Neural cell (in vitro differentiated cells): Measurements from ENCODE around the gene LIMK1. TPM values are rescaled to one million over a fixed set of nuclear protein-coding genes. Genes with fewer than 3 reads are reported as not detected.

Experiments used
- H2AFZ ChIP-seq: fragments of 200-600, 300-800 bp; sonication (generic), shearing (Covaris generic); 2 replicates; pipeline ENCODE4 v1.6.0; 2014; ENCODE audit warnings: low read depth, mild to moderate bottlenecking, antibody characterized with exemption, low read length, moderate library complexity
- H3F3A ChIP-seq: fragments of 200-600 bp; shearing (Covaris generic); 2 replicates; pipeline ENCODE4 v1.6.1; 2016; ENCODE audit warnings: mild to moderate bottlenecking, moderate library complexity, mixed read lengths, antibody characterized with exemption, low read length; ENCODE audit not compliant: insufficient read depth, poor library complexity, severe bottlenecking
- H3K27ac ChIP-seq: fragments of 200-600, 300-800 bp; sonication (generic), shearing (Covaris generic); 2 replicates; pipeline ENCODE4 v1.5.1; 2014; ENCODE audit warnings: mild to moderate bottlenecking, low read length, moderate library complexity
- H3K27me3 ChIP-seq: fragments of 300-800, 200-600 bp; sonication (generic), shearing (Covaris generic); 2 replicates; pipeline ENCODE4 v1.6.0; 2014; ENCODE audit warnings: mild to moderate bottlenecking, low read depth, low read length, moderate library complexity; ENCODE audit not compliant: insufficient read depth
- H3K36me3 ChIP-seq: fragments of 300-800, 200-600 bp; sonication (generic), shearing (Covaris generic); 2 replicates; pipeline ENCODE4 v1.5.1; 2014; ENCODE audit warnings: mild to moderate bottlenecking, antibody characterized with exemption, low read length, moderate library complexity; ENCODE audit not compliant: insufficient read depth
- H3K4me2 ChIP-seq: fragments of 300-800, 200-600 bp; sonication (generic), shearing (Covaris generic); 2 replicates; pipeline ENCODE4 v1.6.0; 2014; ENCODE audit warnings: mild to moderate bottlenecking, low read length
- H3K4me3 ChIP-seq: fragments of 300-800, 200-600 bp; sonication (generic), shearing (Covaris generic); 2 replicates; pipeline ENCODE4 v1.5.1; 2014; ENCODE audit warnings: mild to moderate bottlenecking, low read length, moderate library complexity
- H3K79me2 ChIP-seq: fragments of 200-600 bp; shearing (Covaris generic); replicated peaks from 2 replicates; pipeline ENCODE4 v1.6.0; 2014; ENCODE audit warnings: mild to moderate bottlenecking, low read length, moderate library complexity; ENCODE audit not compliant: insufficient read depth
- H3K9ac ChIP-seq: fragments of 300-800, 200-600 bp; sonication (generic), shearing (Covaris generic); 2 replicates; pipeline ENCODE4 v1.6.1; 2016; ENCODE audit warnings: mild to moderate bottlenecking, low read length, mixed read lengths
- H3K9me2 ChIP-seq: fragments of 200-600 bp; shearing (Covaris generic); 2 replicates; pipeline ENCODE4 v1.6.1; 2016; ENCODE audit warnings: mild to moderate bottlenecking, low read length, mixed read lengths; ENCODE audit not compliant: insufficient read depth
- H3K9me3 ChIP-seq: fragments of 200-600, 300-800 bp; sonication (generic), shearing (Covaris generic); 2 replicates; pipeline ENCODE4 v1.6.1; 2016; ENCODE audit warnings: mild to moderate bottlenecking, mixed run types, low read length, moderate library complexity, mixed read lengths
- H4K20me1 ChIP-seq: fragments of 200-600 bp; shearing (Covaris generic); 2 replicates; pipeline ENCODE4 v1.6.1; 2016; ENCODE audit warnings: mild to moderate bottlenecking, mixed run types; ENCODE audit not compliant: insufficient read depth
- EP300 ChIP-seq: fragments of 450-650 bp; conservative IDR thresholded peaks from 2 replicates; pipeline ENCODE4 v1.6.1; 2014; ENCODE audit warnings: antibody characterized with exemption, mild to moderate bottlenecking, moderate library complexity; ENCODE audit not compliant: poor library complexity, severe bottlenecking
- EZH2 ChIP-seq: fragments of 200-600, 300-800 bp; shearing (Covaris generic), sonication (generic); IDR thresholded peaks from 2 replicates; pipeline ENCODE4 v1.6.1; 2014; ENCODE audit warnings: antibody characterized with exemption, low read length, borderline replicate concordance, mild to moderate bottlenecking; ENCODE audit not compliant: insufficient read depth, poor library complexity, severe bottlenecking
- MXI1 ChIP-seq: fragments of 450-650 bp; conservative IDR thresholded peaks from 2 replicates; pipeline ENCODE4 v1.6.1; 2014; ENCODE audit warnings: antibody characterized with exemption, mild to moderate bottlenecking; ENCODE audit not compliant: poor library complexity, severe bottlenecking
- POLR2AphosphoS5 ChIP-seq: IDR thresholded peaks from 2 replicates; pipeline ENCODE4 v1.6.1; 2012
- RAD21 ChIP-seq: fragments of 450-650 bp; conservative IDR thresholded peaks from 2 replicates; pipeline ENCODE4 v1.6.1; 2014; ENCODE audit warnings: antibody characterized with exemption, mild to moderate bottlenecking, moderate library complexity
- REST ChIP-seq: IDR thresholded peaks from 2 replicates; pipeline ENCODE4 v1.6.1; 2012; ENCODE audit warnings: borderline replicate concordance
- SMC3 ChIP-seq: fragments of 450-650 bp; conservative IDR thresholded peaks from 2 replicates; pipeline ENCODE4 v1.6.1; 2014; ENCODE audit warnings: antibody characterized with exemption, mild to moderate bottlenecking, moderate library complexity; ENCODE audit not compliant: poor library complexity
- TAF1 ChIP-seq: IDR thresholded peaks from 2 replicates; pipeline ENCODE4 v1.6.1; 2012; ENCODE audit warnings: low read depth
- polyA plus RNA-seq: library from polyadenylated mRNA; depleted of rRNA; stranded (reverse); fragments of >200 nt; gene quantifications from 2 replicates; pipeline ENCODE4 v1.2.3, GENCODE V29; 2014
- TF ChIP-seq, protein P1 (sequence below): fragments of 450-650 bp; IDR thresholded peaks from 2 replicates; pipeline ENCODE4 v1.5.1; 2014; ENCODE audit warnings: antibody characterized with exemption, mild to moderate bottlenecking, moderate library complexity; ENCODE audit not compliant: poor library complexity, severe bottlenecking

Gene LIMK1
- polyA plus RNA-seq, 1 donor from 2014 or later: 21.1 TPM

- Histone ChIP-seq H3K27me3 (no peaks in the 10 kb centered on the region), H3K9me2 (no peaks in the 10 kb centered on the region), H3K9me3 (no peaks in the 10 kb centered on the region), H3K27ac (no peak overlapping the region), H2AFZ (no peak overlapping the region), H3K79me2 (no peaks in the 10 kb centered on the region), H3K9ac (no peak overlapping the region), H3K4me2 (no peak overlapping the region), H4K20me1 (no peaks in the 10 kb centered on the region), H3K4me3 (no peak overlapping the region), H3F3A (no peaks in the 10 kb centered on the region), H3K36me3 (no peaks in the 10 kb centered on the region)
- no peak for TF ChIP-seq MXI1
- no peak for TF ChIP-seq EP300
- TF ChIP-seq REST: no peak
- no peak for TF ChIP-seq EZH2
- no peak for TF ChIP-seq POLR2AphosphoS5
- TF ChIP-seq TAF1: no peak
- TF ChIP-seq, protein P1, sequence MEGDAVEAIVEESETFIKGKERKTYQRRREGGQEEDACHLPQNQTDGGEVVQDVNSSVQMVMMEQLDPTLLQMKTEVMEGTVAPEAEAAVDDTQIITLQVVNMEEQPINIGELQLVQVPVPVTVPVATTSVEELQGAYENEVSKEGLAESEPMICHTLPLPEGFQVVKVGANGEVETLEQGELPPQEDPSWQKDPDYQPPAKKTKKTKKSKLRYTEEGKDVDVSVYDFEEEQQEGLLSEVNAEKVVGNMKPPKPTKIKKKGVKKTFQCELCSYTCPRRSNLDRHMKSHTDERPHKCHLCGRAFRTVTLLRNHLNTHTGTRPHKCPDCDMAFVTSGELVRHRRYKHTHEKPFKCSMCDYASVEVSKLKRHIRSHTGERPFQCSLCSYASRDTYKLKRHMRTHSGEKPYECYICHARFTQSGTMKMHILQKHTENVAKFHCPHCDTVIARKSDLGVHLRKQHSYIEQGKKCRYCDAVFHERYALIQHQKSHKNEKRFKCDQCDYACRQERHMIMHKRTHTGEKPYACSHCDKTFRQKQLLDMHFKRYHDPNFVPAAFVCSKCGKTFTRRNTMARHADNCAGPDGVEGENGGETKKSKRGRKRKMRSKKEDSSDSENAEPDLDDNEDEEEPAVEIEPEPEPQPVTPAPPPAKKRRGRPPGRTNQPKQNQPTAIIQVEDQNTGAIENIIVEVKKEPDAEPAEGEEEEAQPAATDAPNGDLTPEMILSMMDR: no peak
Measured at GRCh38 chr7:74051629-74052410, 31.8 kb upstream of the LIMK1 start.

DNA sequence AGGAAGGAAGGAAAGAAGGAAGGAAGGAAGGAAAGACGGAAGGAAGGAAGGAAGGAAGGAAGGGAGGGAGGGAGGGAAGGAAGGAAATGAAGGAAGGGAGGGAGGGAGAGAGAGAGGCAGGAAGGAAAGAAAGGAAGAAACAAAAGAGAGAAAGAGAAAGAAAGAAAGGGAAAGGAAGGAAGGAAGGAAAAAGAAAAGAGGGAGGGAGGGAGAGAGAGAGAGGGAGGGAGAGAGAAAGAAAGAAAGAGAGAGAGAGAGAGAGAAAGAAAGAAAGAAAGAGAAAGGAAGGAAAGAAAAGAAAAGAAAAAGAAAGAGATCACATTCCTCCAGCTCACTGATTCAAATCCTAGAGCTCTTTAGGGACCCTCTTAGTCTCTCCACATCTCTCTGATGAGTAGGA lies 31.0 kb upstream of the LIMK1 start:
- Histone ChIP-seq H3K9me3 (no peaks in the 10 kb centered on the region), H3K4me3 (no peak overlapping the region), H3K27me3 (no peaks in the 10 kb centered on the region), H3K4me2 (no peak overlapping the region), H3K79me2 (no peaks in the 10 kb centered on the region), H4K20me1 (no peaks in the 10 kb centered on the region), H3F3A (no peaks in the 10 kb centered on the region), H3K36me3 (no peaks in the 10 kb centered on the region), H2AFZ (no peak overlapping the region), H3K9ac (no peak overlapping the region), H3K9me2 (no peaks in the 10 kb centered on the region), H3K27ac (no peak overlapping the region)
- TF ChIP-seq, protein P1: no peak
- no peak for TF ChIP-seq EP300
- TF ChIP-seq SMC3: no peak
- TF ChIP-seq MXI1: no peak
- no peak for TF ChIP-seq EZH2
- TF ChIP-seq POLR2AphosphoS5: no peak
- TF ChIP-seq RAD21: no peak
- TF ChIP-seq REST: no peak
- TF ChIP-seq TAF1: no peak
